GM23248 (cell line): ENCODE data around the gene STPG1. TPM values are rescaled to one million over a fixed set of nuclear protein-coding genes. Genes with fewer than 3 reads are reported as not detected.
A peak's percentile ranks its signal among the peaks of the same experiment; 100 is the strongest.

Experiments used
- DNase-seq: peaks from one replicate; pipeline ENCODE4 v3.0.0-alpha.2; 2015
- H2AFZ ChIP-seq: fragments of 200-600 bp; sonication (generic); 2 replicates; pipeline ENCODE4 v1.6.1; 2016; ENCODE audit warnings: antibody characterized with exemption
- H3F3A ChIP-seq: fragments of 200-600 bp; sonication (generic); 2 replicates; pipeline ENCODE4 v1.6.1; 2016; ENCODE audit warnings: mild to moderate bottlenecking, antibody characterized with exemption, mixed run types; ENCODE audit not compliant: insufficient read depth
- H3K27ac ChIP-seq: fragments of 200-600 bp; sonication (generic); 2 replicates; pipeline ENCODE4 v1.5.1; 2016; ENCODE audit warnings: mild to moderate bottlenecking
- H3K27me3 ChIP-seq: fragments of 200-600 bp; sonication (generic); replicated peaks from 2 replicates; pipeline ENCODE4 v1.6.1; 2016; ENCODE audit warnings: mild to moderate bottlenecking; ENCODE audit not compliant: insufficient read depth
- H3K36me3 ChIP-seq: fragments of 200-600 bp; sonication (generic); 2 replicates; pipeline ENCODE4 v1.6.1; 2016; ENCODE audit warnings: low read depth, mild to moderate bottlenecking
- H3K4me1 ChIP-seq: fragments of 200-600 bp; sonication (generic); 2 replicates; pipeline ENCODE4 v1.6.1; 2016; ENCODE audit warnings: mild to moderate bottlenecking; ENCODE audit not compliant: insufficient read depth
- H3K4me2 ChIP-seq: fragments of 200-600 bp; sonication (generic); one replicate; pipeline ENCODE4 v1.6.1; 2016; ENCODE audit warnings: mild to moderate bottlenecking; ENCODE audit not compliant: unreplicated experiment
- H3K4me3 ChIP-seq: fragments of 200-600 bp; sonication (generic); 2 replicates; pipeline ENCODE4 v1.5.1; 2016; ENCODE audit warnings: mild to moderate bottlenecking
- H3K79me2 ChIP-seq: fragments of 200-600 bp; sonication (generic); 2 replicates; pipeline ENCODE4 v1.6.1; 2016; ENCODE audit warnings: mild to moderate bottlenecking; ENCODE audit not compliant: insufficient read depth
- H3K9ac ChIP-seq: fragments of 200-600 bp; sonication (generic); 2 replicates; pipeline ENCODE4 v1.6.1; 2016; ENCODE audit warnings: mild to moderate bottlenecking
- H3K9me2 ChIP-seq: fragments of 200-600 bp; sonication (generic); 2 replicates; pipeline ENCODE4 v1.6.1; 2016; ENCODE audit warnings: mixed run types, mild to moderate bottlenecking, moderate library complexity; ENCODE audit not compliant: insufficient read depth
- H3K9me3 ChIP-seq: fragments of 200-600 bp; sonication (generic); one replicate; pipeline ENCODE4 v1.6.1; 2017; ENCODE audit warnings: low read depth
- H4K20me1 ChIP-seq: fragments of 200-600 bp; sonication (generic); 2 replicates; pipeline ENCODE4 v1.6.0; 2016; ENCODE audit not compliant: insufficient read depth
- EZH2 ChIP-seq: fragments of 200-600 bp; sonication (generic); IDR thresholded peaks from 2 replicates; pipeline ENCODE4 v1.6.1; 2018; ENCODE audit warnings: antibody characterized with exemption, mild to moderate bottlenecking; ENCODE audit not compliant: insufficient read depth, poor library complexity, severe bottlenecking
- EZH2phosphoT487 ChIP-seq: fragments of 200-600 bp; sonication (generic); IDR thresholded peaks from 2 replicates; pipeline ENCODE4 v1.6.1; 2018; ENCODE audit warnings: antibody characterized with exemption, moderate library complexity, mild to moderate bottlenecking, low read depth; ENCODE audit not compliant: insufficient read depth
- WGBS, 2 experiments: methylation state at CpG; one replicate each; pipeline ENCODE4 v1.1.6; 2015 to 2017; ENCODE audit warnings: low lambda C conversion rate in 2 of 2, low coverage in 1 of 2; ENCODE audit errors: missing lambda C conversion rate in 2 of 2; 5-methylcytosine and 5-hydroxymethylcytosine counted together
- in situ Hi-C: fragments of 300-500 bp; cut with MboI; formaldehyde crosslinking; loops from 2 replicates; pipeline ENCODE4 v1.15.0; 2020
- polyA plus RNA-seq: library from polyadenylated mRNA; unstranded; fragments of >200 nt; fragmentation: Nextera tagmentation; extraction: Ambion mirVana; gene quantifications from 2 replicates; pipeline ENCODE4 v1.2.1, GENCODE V29; 2016
- total RNA-seq: library from RNA; depleted of rRNA; stranded (reverse); fragments of >200 nt; shearing (Covaris generic); gene quantifications from 2 replicates; pipeline ENCODE4 v1.2.3, GENCODE V29; 2014

STPG1 gene
- total and polyA plus RNA-seq, 2 experiments from 2014 or later: 7.9 to 9.2 TPM

GRCh38 chr1:24327891-24328290 is 85.7 kb downstream of the STPG1 start:
- Histone ChIP-seq H3K4me1 (peaks cover 27% of the 10 kb centered on the region), H3K36me3 (no peaks in the 10 kb centered on the region), H3K27ac (no peak overlapping the region), H3K79me2 (no peaks in the 10 kb centered on the region), H2AFZ (no peak overlapping the region), H4K20me1 (no peaks in the 10 kb centered on the region), H3K27me3 (no peaks in the 10 kb centered on the region), H3K9me2 (no peaks in the 10 kb centered on the region), H3F3A (peaks cover 25% of the 10 kb centered on the region), H3K9me3 (no peaks in the 10 kb centered on the region), H3K9ac (no peak overlapping the region), H3K4me3 (no peak overlapping the region), H3K4me2 (peak overlapping the region; percentile 3)
- WGBS, 2 experiments: 52 to 65% methylated on average over 2 of the region's 2 CpGs
- no peak for TF ChIP-seq EZH2
- no peak for TF ChIP-seq EZH2phosphoT487
- in situ Hi-C loops: no loop called here
- peak; percentile 66 for DNase-seq

- Histone ChIP-seq H3K9me3 (no peaks in the 10 kb centered on the region), H3K27ac (no peak overlapping the region), H3K9ac (no peak overlapping the region), H3K4me2 (no peak overlapping the region), H3K79me2 (no peaks in the 10 kb centered on the region), H3K9me2 (no peaks in the 10 kb centered on the region), H3K4me1 (peaks cover 32% of the 10 kb centered on the region), H4K20me1 (no peaks in the 10 kb centered on the region), H3F3A (peaks cover 29% of the 10 kb centered on the region), H2AFZ (no peak overlapping the region), H3K4me3 (no peak overlapping the region), H3K27me3 (no peaks in the 10 kb centered on the region), H3K36me3 (no peaks in the 10 kb centered on the region)
- DNase-seq: no peak
- TF ChIP-seq EZH2phosphoT487 (no peak), EZH2 (no peak)
- in situ Hi-C loops: no loop called here
Measured at GRCh38 chr1:24327486-24327885, 86.1 kb downstream of the STPG1 start.

- in situ Hi-C loops: no loop called here
- no peak for TF ChIP-seq EZH2
- no peak overlapping the region for H3K27ac ChIP-seq
- peaks cover 33% of the 10 kb centered on the region for H3K4me1 ChIP-seq
- WGBS, 2 experiments: 85 to 87% methylated on average over 6 to 7 of the region's 7 CpGs
- no peaks in the 10 kb centered on the region for H3K79me2 ChIP-seq
- H3K9ac ChIP-seq: no peak overlapping the region
- no peak overlapping the region for H2AFZ ChIP-seq
- H3K27me3 ChIP-seq: 0 out of 2 replicates have a peak, but pooled peaks cover 7% of the 10 kb centered on the region
- H3K36me3 ChIP-seq: no peaks in the 10 kb centered on the region
- no peaks in the 10 kb centered on the region for H3K9me2 ChIP-seq
- no peak overlapping the region for H3K4me3 ChIP-seq
- H3K4me2 ChIP-seq: no peak overlapping the region
- H3K9me3 ChIP-seq: no peaks in the 10 kb centered on the region
- H4K20me1 ChIP-seq: no peaks in the 10 kb centered on the region
- H3F3A ChIP-seq: peaks cover 27% of the 10 kb centered on the region
- DNase-seq: no peak
Measured at GRCh38 chr1:24325587-24326449, 87.8 kb downstream of the STPG1 start.

- Histone ChIP-seq H3K4me1 (peaks cover 24% of the 10 kb centered on the region), H3K9ac (no peak overlapping the region), H3K27me3 (peaks cover 17% of the 10 kb centered on the region), H3K36me3 (no peaks in the 10 kb centered on the region), H3K79me2 (no peaks in the 10 kb centered on the region), H3F3A (peaks cover 19% of the 10 kb centered on the region), H3K9me2 (no peaks in the 10 kb centered on the region), H3K27ac (no peak overlapping the region), H2AFZ (no peak overlapping the region), H3K4me3 (no peak overlapping the region), H4K20me1 (no peaks in the 10 kb centered on the region), H3K9me3 (no peaks in the 10 kb centered on the region), H3K4me2 (no peak overlapping the region)
- 91 to 95% methylated on average over 6 of the region's 6 CpGs for WGBS, 2 experiments
- in situ Hi-C loops: no loop called here
- DNase-seq: no peak
- no peak for TF ChIP-seq EZH2phosphoT487
- TF ChIP-seq EZH2: no peak
Measured at GRCh38 chr1:24324903-24325302, 88.7 kb downstream of the STPG1 start.
